Skin epidermis (tissue), 12 donors: Measurements from ENCODE around the gene DGUOK.

Experiments
- H3K27ac ChIP-seq, 21 experiments: fragments of 200-600 bp; sonication (generic) in 11 of 21; one replicate each; pipeline ENCODE4 v1.5.0; 2020; ENCODE audit warnings: mild to moderate bottlenecking in 3 of 21, inconsistent platforms in 2 of 21, moderate library complexity in 2 of 21
- H3K4me3 ChIP-seq, 7 experiments: fragments of 200-600 bp; sonication (generic) in 2 of 7; one replicate each; pipeline ENCODE4 v1.5.0; 2020; ENCODE audit warnings: inconsistent platforms in 2 of 7, mild to moderate bottlenecking in 2 of 7, moderate library complexity in 1 of 7

DGUOK gene

GRCh38 chr2:73987948-73988700 lies 61.4 kb downstream of the DGUOK start:
- peak overlapping the region in 8 of 21 experiments; percentile 14 to 98 (median 38) for H3K27ac ChIP-seq
- H3K4me3 ChIP-seq = peak overlapping the region; percentile 25 to 71 (median 45)

DNA sequence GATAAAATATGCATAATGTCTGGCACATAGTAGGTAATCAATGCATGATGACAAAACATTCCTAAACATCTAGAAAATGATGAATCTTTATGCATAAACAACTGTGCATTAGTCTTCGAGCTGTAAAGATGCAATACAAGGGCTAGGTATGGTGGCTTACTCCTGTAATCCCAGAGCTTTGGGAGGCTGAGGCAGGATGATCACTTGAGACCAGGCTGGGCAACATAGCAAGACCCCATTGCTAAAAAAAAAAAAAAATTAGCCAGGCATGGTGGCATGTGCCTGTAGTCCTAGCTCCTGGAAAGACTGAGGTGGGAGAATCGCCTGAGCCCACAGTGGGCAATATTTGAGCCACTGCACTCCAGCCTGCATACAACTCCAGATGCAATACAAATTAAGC lies 63.3 kb downstream of the DGUOK start:
- Histone ChIP-seq H3K27ac (no peak overlapping the region), H3K4me3 (no peak overlapping the region)

DNA sequence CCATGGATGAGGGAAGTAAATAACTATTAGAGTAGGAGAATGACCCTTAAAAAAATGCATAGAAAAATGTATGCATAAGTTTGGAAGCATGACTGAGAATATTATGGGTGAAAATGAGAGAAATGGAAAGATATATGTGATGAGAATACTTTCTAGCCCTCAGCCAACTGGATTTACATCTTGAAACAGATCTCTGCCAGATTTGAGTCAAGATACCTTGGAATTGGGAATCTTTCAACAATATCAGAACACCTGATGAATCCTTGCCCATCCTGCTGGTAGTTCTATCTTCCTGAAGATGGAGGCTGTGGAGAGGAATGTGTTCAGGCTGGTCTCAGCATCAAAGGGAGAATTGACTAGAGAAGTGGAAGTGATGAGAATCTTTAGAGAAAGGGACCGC lies 63.9 kb downstream of the DGUOK start:
- Histone ChIP-seq H3K4me3 (no peak overlapping the region), H3K27ac (no peak overlapping the region)

GRCh38 chr2:73992036-73992435 lies 65.4 kb downstream of the DGUOK start:
- Histone ChIP-seq H3K4me3 (no peak overlapping the region), H3K27ac (no peak overlapping the region)

DNA sequence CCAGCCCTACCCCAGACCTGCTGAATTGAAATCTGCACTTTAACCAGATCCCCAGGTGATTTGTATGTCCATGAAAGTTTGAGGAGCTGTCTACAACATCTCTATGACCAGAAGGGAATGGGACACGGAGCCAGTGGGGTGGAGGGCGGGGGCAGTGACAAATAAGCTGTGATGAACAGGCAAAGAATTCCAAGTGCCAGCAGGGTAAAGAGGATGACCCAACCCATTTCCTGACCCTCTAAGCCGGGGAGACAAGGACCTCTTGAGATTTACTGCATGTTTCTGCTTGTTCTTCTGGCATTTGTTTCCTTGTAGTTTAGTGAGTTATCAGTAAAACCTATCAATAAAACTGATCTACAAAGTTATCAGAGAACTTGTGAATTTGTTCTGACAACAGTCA lies 66.7 kb downstream of the DGUOK start:
- H3K27ac ChIP-seq = no peak overlapping the region
- no peak overlapping the region for H3K4me3 ChIP-seq

GRCh38 chr2:73993778-73994177 lies 67.1 kb downstream of the DGUOK start:
- H3K4me3 ChIP-seq = no peak overlapping the region
- H3K27ac ChIP-seq = no peak overlapping the region

- Histone ChIP-seq H3K4me3 (no peak overlapping the region), H3K27ac (no peak overlapping the region)
Observed at GRCh38 chr2:73994178-73994831, 67.6 kb downstream of the DGUOK start.

GRCh38 chr2:73995810-73996209 lies 69.1 kb downstream of the DGUOK start:
- Histone ChIP-seq H3K4me3 (no peak overlapping the region), H3K27ac (no peak overlapping the region)

DNA sequence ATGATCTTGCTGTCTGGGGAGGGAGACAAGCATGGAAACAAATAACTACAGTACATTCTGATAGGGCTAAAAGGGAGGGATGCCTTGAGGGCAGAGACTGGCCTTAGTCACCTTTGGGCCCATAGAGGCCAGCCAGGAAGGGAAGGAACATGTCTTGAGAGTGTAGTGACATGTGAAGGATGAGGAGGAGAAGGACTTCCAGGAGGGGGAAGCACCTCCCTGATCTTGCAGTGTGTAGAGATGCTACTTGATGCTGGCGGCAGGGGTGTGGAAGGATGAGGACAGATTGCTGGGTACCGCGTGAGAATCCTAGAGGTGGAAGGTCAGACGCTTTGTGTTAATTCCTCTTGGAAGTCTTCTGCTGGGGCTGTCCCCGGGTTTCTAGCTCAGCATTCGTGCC lies 71.1 kb downstream of the DGUOK start:
- Histone ChIP-seq H3K27ac (no peak overlapping the region), H3K4me3 (no peak overlapping the region)

GRCh38 chr2:73998451-73998850 lies 71.8 kb downstream of the DGUOK start:
- no peak overlapping the region for H3K27ac ChIP-seq
- no peak overlapping the region for H3K4me3 ChIP-seq

DNA sequence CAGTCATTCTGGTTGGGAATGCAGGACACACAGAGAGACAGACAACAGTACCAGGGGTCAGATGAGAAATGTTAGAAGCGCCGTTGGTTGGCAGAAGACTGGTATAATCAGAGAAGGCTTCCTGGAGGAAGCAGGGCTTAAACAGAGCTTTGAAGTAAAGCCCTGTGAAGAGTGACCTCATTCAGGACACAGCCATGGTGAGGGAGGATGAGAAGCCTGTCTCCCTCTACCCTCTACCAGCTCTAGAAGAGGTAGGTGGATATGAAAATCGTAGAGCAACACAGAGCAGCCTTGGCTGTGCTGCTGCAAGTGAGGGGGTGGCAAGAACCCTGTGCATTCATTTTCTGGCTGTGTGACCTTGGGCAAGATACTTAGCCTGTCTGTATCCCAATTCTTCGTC lies 72.3 kb downstream of the DGUOK start:
- H3K4me3 ChIP-seq = no peak overlapping the region
- no peak overlapping the region for H3K27ac ChIP-seq

GRCh38 chr2:73999881-74000597 lies 73.4 kb downstream of the DGUOK start:
- Histone ChIP-seq H3K27ac (no peak overlapping the region), H3K4me3 (no peak overlapping the region)

DNA sequence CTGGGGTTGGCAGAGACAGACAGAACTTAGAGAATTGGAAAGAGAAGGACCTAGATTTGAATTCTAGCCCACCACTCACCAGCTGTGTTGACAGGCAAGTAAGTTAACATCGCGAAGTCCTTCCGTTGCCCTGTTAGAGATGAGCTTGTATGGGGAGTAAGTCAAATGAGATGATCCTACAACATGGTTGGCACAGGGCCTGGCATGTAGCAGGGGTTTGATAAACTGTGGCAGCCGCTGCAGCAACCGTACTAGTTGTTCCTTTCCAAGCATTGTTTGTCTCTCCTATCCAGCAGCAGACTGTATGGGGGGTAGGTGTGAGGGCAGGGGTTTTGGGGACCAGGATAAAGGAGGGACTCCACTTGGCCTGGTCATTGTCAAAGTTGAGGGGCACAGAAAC lies 74.0 kb downstream of the DGUOK start:
- H3K27ac ChIP-seq = peak overlapping the region in 1 of 21 experiments; percentile 23
- no peak overlapping the region for H3K4me3 ChIP-seq

DNA sequence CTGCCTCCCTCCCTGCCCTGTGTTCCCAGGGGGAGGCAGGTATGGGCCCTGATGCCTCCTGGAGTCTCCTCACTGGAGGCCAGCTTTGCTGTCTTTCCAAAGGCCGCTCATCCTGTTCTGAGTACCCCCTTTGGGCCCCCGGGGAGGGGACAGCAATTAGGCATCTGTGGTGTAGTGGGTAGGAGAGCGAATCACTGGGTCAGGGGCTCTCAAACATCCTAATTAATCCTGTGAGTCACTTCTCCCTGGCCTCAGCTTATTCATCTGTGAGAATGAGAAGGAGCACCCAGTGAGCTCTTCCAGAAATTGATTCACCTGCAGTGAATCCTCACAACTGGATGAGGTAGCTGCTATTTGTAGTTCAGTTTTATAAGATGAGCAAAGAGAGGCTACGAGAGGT lies 74.4 kb downstream of the DGUOK start:
- Histone ChIP-seq H3K4me3 (no peak overlapping the region), H3K27ac (peak overlapping the region in 1 of 21 experiments; percentile 23)

DNA sequence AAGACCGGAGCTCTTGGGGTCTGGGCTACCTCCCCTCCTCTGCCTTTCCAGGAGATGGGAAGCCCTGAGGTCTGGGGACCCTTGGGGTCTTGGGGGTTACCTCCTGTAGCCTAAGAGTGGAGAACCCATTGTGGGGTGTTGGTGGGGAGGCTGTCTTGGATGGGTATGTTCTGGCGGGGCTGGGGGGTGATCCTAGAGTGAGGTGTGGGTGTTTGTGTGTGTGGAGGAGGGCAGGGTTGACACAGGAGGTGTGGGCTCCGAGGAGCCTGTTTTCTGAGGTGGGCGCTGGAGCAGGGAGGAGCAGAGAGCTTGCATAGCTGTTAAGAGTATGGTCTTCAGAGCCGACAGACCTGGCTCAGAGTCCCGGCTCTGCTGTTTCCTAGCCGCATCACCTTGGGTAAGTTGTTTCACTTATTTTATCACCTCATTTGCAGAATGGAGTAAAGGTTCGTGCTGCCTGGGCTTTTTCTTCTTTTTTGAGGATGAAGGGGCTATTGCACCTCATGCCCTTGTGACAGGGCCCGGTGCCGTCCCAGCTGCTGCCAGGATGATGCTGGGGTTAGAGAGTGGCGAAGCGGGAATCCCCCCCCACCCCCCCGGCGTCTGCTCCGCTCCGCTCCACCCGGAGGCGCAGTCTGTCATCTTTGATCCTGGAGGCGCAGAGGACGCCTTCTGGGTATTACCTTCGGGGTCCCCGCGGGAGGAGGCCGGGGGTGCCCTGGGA lies 75.3 kb downstream of the DGUOK start:
- H3K27ac ChIP-seq = peak overlapping the region in 1 of 21 experiments; percentile 65
- peak overlapping the region; percentile 33 to 57 (median 50) for H3K4me3 ChIP-seq

GRCh38 chr2:74002505-74003421 lies 76.1 kb downstream of the DGUOK start:
- H3K27ac ChIP-seq = peak overlapping the region in 13 of 21 experiments; percentile 14 to 72 (median 51)
- H3K4me3 ChIP-seq = peak overlapping the region; percentile 33 to 57 (median 50)

- H3K4me3 ChIP-seq = peak overlapping the region in 4 of 7 experiments; percentile 50 to 57 (median 53)
- H3K27ac ChIP-seq = peak overlapping the region in 2 of 21 experiments; percentile 23 to 53
Observed at GRCh38 chr2:74003494-74004211, 77.0 kb downstream of the DGUOK start.
